GM23338 (cell line): ENCODE results near the gene HTRA2.

ENCODE experiments used
- CREB1 ChIP-seq: fragments of 250-450 bp; sonication (Bioruptor Pico); IDR thresholded peaks from 2 replicates; pipeline ENCODE4 v1.5.0; 2020; ENCODE audit warnings: low read depth, mild to moderate bottlenecking, moderate library complexity
- CTCF ChIP-seq, 2 experiments: fragments of 200-600 bp in 1 of 2; sonication (generic) in 1 of 2; conservative IDR thresholded peaks; 2 replicates each; pipeline versions ENCODE4 v1.5.1 to v1.6.1; 2016 to 2017; ENCODE audit warnings: antibody characterized with exemption in 2 of 2, low read depth in 2 of 2, mild to moderate bottlenecking in 2 of 2, moderate library complexity in 1 of 2
- ETS1 ChIP-seq: IDR thresholded peaks from 2 replicates; pipeline ENCODE4 v1.6.1; 2016; ENCODE audit warnings: antibody characterized with exemption
- EZH2 ChIP-seq: fragments of 200-600 bp; sonication (generic); IDR thresholded peaks from one replicate; pipeline ENCODE4 v1.8.0; 2017; ENCODE audit warnings: antibody characterized with exemption, mild to moderate bottlenecking, low read depth; ENCODE audit not compliant: unreplicated experiment
- EZH2phosphoT487 ChIP-seq: fragments of 200-600 bp; sonication (generic); IDR thresholded peaks from one replicate; pipeline ENCODE4 v1.8.1; 2018; ENCODE audit warnings: antibody characterized with exemption; ENCODE audit not compliant: unreplicated experiment
- JUNB ChIP-seq: IDR thresholded peaks from one replicate; pipeline ENCODE4 v1.6.1; 2016; ENCODE audit warnings: antibody characterized with exemption; ENCODE audit not compliant: unreplicated experiment
- NANOG ChIP-seq: IDR thresholded peaks from 2 replicates; pipeline ENCODE4 v1.6.1; 2016; ENCODE audit warnings: antibody characterized with exemption, borderline replicate concordance
- POLR2AphosphoS5 ChIP-seq: IDR thresholded peaks from 2 replicates; pipeline ENCODE4 v1.6.1; 2016; ENCODE audit warnings: antibody characterized with exemption, low read depth
- REST ChIP-seq: IDR thresholded peaks from one replicate; pipeline ENCODE4 v1.6.1; 2018; ENCODE audit warnings: antibody characterized with exemption; ENCODE audit not compliant: unreplicated experiment
- ZNF114 ChIP-seq: fragments of 250-450 bp; sonication (Bioruptor Pico); IDR thresholded peaks from 2 replicates; pipeline ENCODE4 v1.5.0; 2020; ENCODE audit warnings: mild to moderate bottlenecking, moderate library complexity
- ZNF331 ChIP-seq: fragments of 250-450 bp; sonication (Bioruptor Pico); IDR thresholded peaks from 2 replicates; pipeline ENCODE4 v1.5.0; 2020; ENCODE audit warnings: low read depth, mild to moderate bottlenecking, moderate library complexity
- ZNF462 ChIP-seq: fragments of 250-450 bp; sonication (Bioruptor Pico); IDR thresholded peaks from 2 replicates; pipeline ENCODE4 v1.5.0; 2020; ENCODE audit warnings: mild to moderate bottlenecking, moderate library complexity

GRCh38 chr2:74486141-74486540 lies 43.6 kb upstream of the HTRA2 start:
- TF ChIP-seq CTCF (conservative IDR thresholded peaks at IDR 0.05; ENCODE audit: low read depth in 2 of 2) = no peak
- TF ChIP-seq EZH2 = no peak
- TF ChIP-seq POLR2AphosphoS5 = no peak
- TF ChIP-seq REST = no peak
- TF ChIP-seq CREB1 (CRISPR knock-in tag) = no peak
- no peak for TF ChIP-seq ZNF462 (CRISPR knock-in tag)
- TF ChIP-seq ETS1 = no peak
- no peak for TF ChIP-seq JUNB
- no peak for TF ChIP-seq ZNF114 (CRISPR knock-in tag)
- no peak for TF ChIP-seq EZH2phosphoT487
- no peak for TF ChIP-seq NANOG
- TF ChIP-seq ZNF331 (CRISPR knock-in tag) = no peak
